HepG2 (cell line): Measurements from ENCODE around the gene SLC39A2. TPM values are rescaled to one million over a fixed set of nuclear protein-coding genes. Genes with fewer than 3 reads are reported as not detected.
A peak's percentile ranks its signal among the peaks of the same experiment; 100 is the strongest.

Source experiments
- CEBPB ChIP-seq: IDR thresholded peaks from 2 replicates; pipeline ENCODE4 v1.6.1; 2011; ENCODE audit warnings: low read depth, low read length, improper control_type of control experiment, borderline replicate concordance
- CREBL2 ChIP-seq: sonication (generic); formaldehyde crosslinking; IDR thresholded peaks from 2 replicates; pipeline ENCODE4 v1.8.1; 2023; ENCODE audit warnings: missing genetic modification reagents, mild to moderate bottlenecking, borderline replicate concordance
- FLYWCH1 ChIP-seq: sonication (generic); formaldehyde crosslinking; IDR thresholded peaks from 2 replicates; pipeline ENCODE4 v1.8.1; 2023; ENCODE audit warnings: mild to moderate bottlenecking, missing genetic modification reagents
- FOXM1 ChIP-seq: sonication (generic); formaldehyde crosslinking; IDR thresholded peaks from 2 replicates; pipeline ENCODE4 v1.5.0; 2020; ENCODE audit warnings: missing genetic modification reagents
- IRF9 ChIP-seq: sonication (generic); formaldehyde crosslinking; IDR thresholded peaks from 2 replicates; pipeline ENCODE4 v1.8.0; 2022; ENCODE audit warnings: missing genetic modification reagents, mild to moderate bottlenecking, borderline replicate concordance
- KDM1A ChIP-seq: IDR thresholded peaks from 2 replicates; pipeline ENCODE4 v1.6.1; 2016; ENCODE audit warnings: missing compliant biosample characterization
- KLF9 ChIP-seq: IDR thresholded peaks from 2 replicates; pipeline ENCODE4 v1.6.1; 2016; ENCODE audit warnings: low read depth
- KMT2A ChIP-seq: sonication (generic); formaldehyde crosslinking; IDR thresholded peaks from 2 replicates; pipeline ENCODE4 v1.4.0; 2020; ENCODE audit warnings: missing genetic modification reagents
- MED8 ChIP-seq: sonication (generic); formaldehyde crosslinking; IDR thresholded peaks from 2 replicates; pipeline ENCODE4 v1.8.1; 2023; ENCODE audit warnings: mild to moderate bottlenecking, missing genetic modification reagents; ENCODE audit not compliant: insufficient replicate concordance
- PBX3 ChIP-seq: sonication (generic); formaldehyde crosslinking; IDR thresholded peaks from 2 replicates; pipeline ENCODE4 v1.8.1; 2023; ENCODE audit warnings: missing genetic modification reagents, inconsistent platforms, borderline replicate concordance
- ZC3H4 ChIP-seq: sonication (generic); formaldehyde crosslinking; IDR thresholded peaks from 2 replicates; pipeline ENCODE4 v1.4.0; 2020; ENCODE audit warnings: missing genetic modification reagents, borderline replicate concordance
- ZFY ChIP-seq: sonication (generic); formaldehyde crosslinking; IDR thresholded peaks from 2 replicates; pipeline ENCODE4 v1.4.0; 2020; ENCODE audit warnings: missing genetic modification reagents
- ZNF296 ChIP-seq: sonication (generic); formaldehyde crosslinking; conservative IDR thresholded peaks from 2 replicates; pipeline ENCODE4 v1.5.0; 2020; ENCODE audit warnings: mild to moderate bottlenecking, missing genetic modification reagents
- ZNF317 ChIP-seq: sonication (generic); formaldehyde crosslinking; IDR thresholded peaks from 2 replicates; pipeline ENCODE4 v1.5.0; 2020; ENCODE audit warnings: mild to moderate bottlenecking, missing genetic modification reagents
- ZNF350 ChIP-seq: sonication (generic); formaldehyde crosslinking; IDR thresholded peaks from 2 replicates; pipeline ENCODE4 v1.4.0; 2020; ENCODE audit warnings: mild to moderate bottlenecking, low read depth, missing genetic modification reagents, borderline replicate concordance
- ZNF691 ChIP-seq: sonication (generic); formaldehyde crosslinking; IDR thresholded peaks from 2 replicates; pipeline ENCODE4 v1.4.0; 2020; ENCODE audit warnings: missing genetic modification reagents, low read depth, mild to moderate bottlenecking, borderline replicate concordance
- ZNF792 ChIP-seq: IDR thresholded peaks from 2 replicates; pipeline ENCODE4 v1.6.1; 2016
- polyA plus RNA-seq, 8 experiments: library from polyadenylated mRNA; depleted of rRNA in 3 of 8; stranded (reverse) in 7 of 8; unstranded in 1 of 8; fragments of >200 nt; fragmentation: Illumina TruSeq in 4 of 8; extraction: Trizol in 4 of 8; gene quantifications; 2 replicates each; pipeline versions ENCODE4 v1.2.1 to v1.2.3, GENCODE V29; 2011 to 2016; ENCODE audit warnings: low read depth in 4 of 8, missing spikeins in 1 of 8, mixed read lengths in 1 of 8; ENCODE audit not compliant: insufficient read depth in 1 of 8
- total RNA-seq, 5 experiments: library from RNA; depleted of rRNA; stranded (reverse); fragments of >200 nt; fragmentation: Illumina TruSeq; extraction: Trizol; gene quantifications; 2 replicates each; pipeline ENCODE4 v1.2.3, GENCODE V29; 2016; ENCODE audit warnings: low read depth in 1 of 5
- TF ChIP-seq, protein P1 (sequence below): sonication (generic); formaldehyde crosslinking; IDR thresholded peaks from 2 replicates; pipeline ENCODE4 v1.4.0; 2020; ENCODE audit warnings: missing genetic modification reagents
- TF ChIP-seq, protein P2 (sequence below): sonication (generic); formaldehyde crosslinking; IDR thresholded peaks from 2 replicates; pipeline ENCODE4 v1.5.0; 2020; ENCODE audit warnings: missing genetic modification reagents

SLC39A2 gene
- total and polyA plus RNA-seq, 2 of the 13 experiments (the other 11 are each of a cell fraction or from before 2014, with no cell fraction given) = 0.08 to 0.11 TPM

DNA sequence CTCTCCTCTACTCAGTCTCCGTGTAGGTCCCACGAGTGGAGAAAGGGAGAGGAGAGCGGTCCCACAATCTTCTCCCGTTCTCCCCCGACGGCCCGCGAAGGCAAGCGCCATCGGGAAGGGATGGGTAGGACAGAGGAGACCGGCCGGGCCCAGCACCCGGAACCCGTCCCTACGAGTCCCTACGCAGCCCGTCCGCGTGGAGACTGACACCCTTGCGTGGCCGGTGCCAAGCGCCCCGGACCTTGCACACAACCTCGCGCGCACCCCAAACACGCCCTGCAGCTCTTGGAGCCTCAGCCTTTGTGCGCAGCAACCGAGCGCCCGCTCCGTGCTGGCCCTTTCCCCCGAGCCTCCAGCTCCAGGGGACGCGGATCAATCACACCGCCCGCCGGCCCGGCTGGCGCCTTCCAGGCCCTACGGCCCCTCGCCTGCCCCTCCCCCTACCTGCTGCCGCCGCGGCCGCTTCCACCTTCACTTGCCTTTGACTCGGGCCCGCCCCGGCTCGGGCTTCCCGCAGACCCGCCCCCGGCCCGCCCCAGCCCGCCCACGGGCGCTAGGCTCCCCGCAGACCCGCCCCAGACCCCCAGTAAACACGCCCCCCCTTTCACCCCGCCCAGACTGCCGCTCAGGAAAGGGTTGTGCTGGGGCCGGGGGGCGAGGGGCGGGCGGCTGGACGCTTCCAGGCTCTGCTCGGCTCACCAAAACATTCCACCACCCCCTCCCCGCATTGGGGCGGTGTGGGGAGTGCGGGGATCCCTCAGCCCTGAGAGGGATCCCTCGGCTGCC, 25.7 kb downstream of the SLC39A2 start, which contains the start of gene NDRG2 (continued):
- TF ChIP-seq, protein P1, sequence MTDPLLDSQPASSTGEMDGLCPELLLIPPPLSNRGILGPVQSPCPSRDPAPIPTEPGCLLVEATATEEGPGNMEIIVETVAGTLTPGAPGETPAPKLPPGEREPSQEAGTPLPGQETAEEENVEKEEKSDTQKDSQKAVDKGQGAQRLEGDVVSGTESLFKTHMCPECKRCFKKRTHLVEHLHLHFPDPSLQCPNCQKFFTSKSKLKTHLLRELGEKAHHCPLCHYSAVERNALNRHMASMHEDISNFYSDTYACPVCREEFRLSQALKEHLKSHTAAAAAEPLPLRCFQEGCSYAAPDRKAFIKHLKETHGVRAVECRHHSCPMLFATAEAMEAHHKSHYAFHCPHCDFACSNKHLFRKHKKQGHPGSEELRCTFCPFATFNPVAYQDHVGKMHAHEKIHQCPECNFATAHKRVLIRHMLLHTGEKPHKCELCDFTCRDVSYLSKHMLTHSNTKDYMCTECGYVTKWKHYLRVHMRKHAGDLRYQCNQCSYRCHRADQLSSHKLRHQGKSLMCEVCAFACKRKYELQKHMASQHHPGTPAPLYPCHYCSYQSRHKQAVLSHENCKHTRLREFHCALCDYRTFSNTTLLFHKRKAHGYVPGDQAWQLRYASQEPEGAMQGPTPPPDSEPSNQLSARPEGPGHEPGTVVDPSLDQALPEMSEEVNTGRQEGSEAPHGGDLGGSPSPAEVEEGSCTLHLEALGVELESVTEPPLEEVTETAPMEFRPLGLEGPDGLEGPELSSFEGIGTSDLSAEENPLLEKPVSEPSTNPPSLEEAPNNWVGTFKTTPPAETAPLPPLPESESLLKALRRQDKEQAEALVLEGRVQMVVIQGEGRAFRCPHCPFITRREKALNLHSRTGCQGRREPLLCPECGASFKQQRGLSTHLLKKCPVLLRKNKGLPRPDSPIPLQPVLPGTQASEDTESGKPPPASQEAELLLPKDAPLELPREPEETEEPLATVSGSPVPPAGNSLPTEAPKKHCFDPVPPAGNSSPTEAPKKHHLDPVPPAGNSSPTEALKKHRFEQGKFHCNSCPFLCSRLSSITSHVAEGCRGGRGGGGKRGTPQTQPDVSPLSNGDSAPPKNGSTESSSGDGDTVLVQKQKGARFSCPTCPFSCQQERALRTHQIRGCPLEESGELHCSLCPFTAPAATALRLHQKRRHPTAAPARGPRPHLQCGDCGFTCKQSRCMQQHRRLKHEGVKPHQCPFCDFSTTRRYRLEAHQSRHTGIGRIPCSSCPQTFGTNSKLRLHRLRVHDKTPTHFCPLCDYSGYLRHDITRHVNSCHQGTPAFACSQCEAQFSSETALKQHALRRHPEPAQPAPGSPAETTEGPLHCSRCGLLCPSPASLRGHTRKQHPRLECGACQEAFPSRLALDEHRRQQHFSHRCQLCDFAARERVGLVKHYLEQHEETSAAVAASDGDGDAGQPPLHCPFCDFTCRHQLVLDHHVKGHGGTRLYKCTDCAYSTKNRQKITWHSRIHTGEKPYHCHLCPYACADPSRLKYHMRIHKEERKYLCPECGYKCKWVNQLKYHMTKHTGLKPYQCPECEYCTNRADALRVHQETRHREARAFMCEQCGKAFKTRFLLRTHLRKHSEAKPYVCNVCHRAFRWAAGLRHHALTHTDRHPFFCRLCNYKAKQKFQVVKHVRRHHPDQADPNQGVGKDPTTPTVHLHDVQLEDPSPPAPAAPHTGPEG = peak; percentile 94
- TF ChIP-seq KMT2A (CRISPR knock-in tag) (no peak; the same call in 1 of the 2 replicates), ZNF691 (CRISPR knock-in tag) (peak; percentile 70), ZNF317 (CRISPR knock-in tag) (peak; percentile 60; the same call in 1 of the 2 replicates), ZNF792 (CRISPR knock-in tag) (peak; percentile 72), PBX3 (CRISPR knock-in tag) (0 out of 2 replicates have a peak, but pooled peaks have one; percentile 62), KDM1A (CRISPR knock-in tag) (no peak), KLF9 (CRISPR knock-in tag) (0 out of 2 replicates have a peak, but pooled peaks have one; percentile 45), ZFY (CRISPR knock-in tag) (peak; percentile 91), FLYWCH1 (CRISPR knock-in tag) (no peak), FOXM1 (CRISPR knock-in tag) (peak; percentile 86), ZNF350 (CRISPR knock-in tag) (0 out of 2 replicates have a peak, but pooled peaks have one; percentile 14), ZNF296 (CRISPR knock-in tag) (no peak), CREBL2 (CRISPR knock-in tag) (no peak), ZC3H4 (CRISPR knock-in tag) (peak; percentile 71; the same call in 1 of the 2 replicates), MED8 (CRISPR knock-in tag) (peak; percentile 54), CEBPB (no peak), IRF9 (CRISPR knock-in tag) (peak; percentile 79)
- TF ChIP-seq, protein P2, sequence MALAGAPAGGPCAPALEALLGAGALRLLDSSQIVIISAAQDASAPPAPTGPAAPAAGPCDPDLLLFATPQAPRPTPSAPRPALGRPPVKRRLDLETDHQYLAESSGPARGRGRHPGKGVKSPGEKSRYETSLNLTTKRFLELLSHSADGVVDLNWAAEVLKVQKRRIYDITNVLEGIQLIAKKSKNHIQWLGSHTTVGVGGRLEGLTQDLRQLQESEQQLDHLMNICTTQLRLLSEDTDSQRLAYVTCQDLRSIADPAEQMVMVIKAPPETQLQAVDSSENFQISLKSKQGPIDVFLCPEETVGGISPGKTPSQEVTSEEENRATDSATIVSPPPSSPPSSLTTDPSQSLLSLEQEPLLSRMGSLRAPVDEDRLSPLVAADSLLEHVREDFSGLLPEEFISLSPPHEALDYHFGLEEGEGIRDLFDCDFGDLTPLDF (CRISPR knock-in tag) = peak; percentile 71
